Epithelial cell of proximal tubule (primary cell): ENCODE measurements around the gene IL1RAPL2. TPM values are rescaled to one million over a fixed set of nuclear protein-coding genes. Genes with fewer than 3 reads are reported as not detected.
"Not testable (repeated sequence)": the region's sequence is repeated elsewhere in the genome, so short reads cannot be mapped to it uniquely, and the experiment has no call there.

Experiments used
- DNase-seq: peaks from one replicate; pipeline ENCODE4 v3.0.0-alpha.2; 2011; ENCODE audit warnings: low read depth
- H3K4me3 ChIP-seq: 2 replicates; pipeline ENCODE4 v1.5.1; 2011; ENCODE audit warnings: low read depth, mild to moderate bottlenecking, low read length
- total RNA-seq: library from RNA; depleted of rRNA; stranded (reverse); fragments of >200 nt; gene quantifications from 2 replicates; pipeline ENCODE4 v1.2.3, GENCODE V29; 2015
- TF ChIP-seq, protein P1 (sequence below): conservative IDR thresholded peaks from 2 replicates; pipeline ENCODE4 v1.5.1; 2012; ENCODE audit warnings: low read depth, mild to moderate bottlenecking, low read length

The IL1RAPL2 gene
- total RNA-seq, 1 donor from 2014 or later: not detected

GRCh38 chrX:105650986-105651385 lies 1085.0 kb downstream of the IL1RAPL2 start:
- no peak for DNase-seq
- TF ChIP-seq, protein P1, sequence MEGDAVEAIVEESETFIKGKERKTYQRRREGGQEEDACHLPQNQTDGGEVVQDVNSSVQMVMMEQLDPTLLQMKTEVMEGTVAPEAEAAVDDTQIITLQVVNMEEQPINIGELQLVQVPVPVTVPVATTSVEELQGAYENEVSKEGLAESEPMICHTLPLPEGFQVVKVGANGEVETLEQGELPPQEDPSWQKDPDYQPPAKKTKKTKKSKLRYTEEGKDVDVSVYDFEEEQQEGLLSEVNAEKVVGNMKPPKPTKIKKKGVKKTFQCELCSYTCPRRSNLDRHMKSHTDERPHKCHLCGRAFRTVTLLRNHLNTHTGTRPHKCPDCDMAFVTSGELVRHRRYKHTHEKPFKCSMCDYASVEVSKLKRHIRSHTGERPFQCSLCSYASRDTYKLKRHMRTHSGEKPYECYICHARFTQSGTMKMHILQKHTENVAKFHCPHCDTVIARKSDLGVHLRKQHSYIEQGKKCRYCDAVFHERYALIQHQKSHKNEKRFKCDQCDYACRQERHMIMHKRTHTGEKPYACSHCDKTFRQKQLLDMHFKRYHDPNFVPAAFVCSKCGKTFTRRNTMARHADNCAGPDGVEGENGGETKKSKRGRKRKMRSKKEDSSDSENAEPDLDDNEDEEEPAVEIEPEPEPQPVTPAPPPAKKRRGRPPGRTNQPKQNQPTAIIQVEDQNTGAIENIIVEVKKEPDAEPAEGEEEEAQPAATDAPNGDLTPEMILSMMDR: no peak

GRCh38 chrX:105653891-105654290 lies 1087.9 kb downstream of the IL1RAPL2 start:
- no peak overlapping the region for H3K4me3 ChIP-seq
- TF ChIP-seq, protein P1: no peak
- no peak for DNase-seq

More at GRCh38 chrX:105650986-105651385, 1085.0 kb downstream of the IL1RAPL2 start:
- no peak overlapping the region for H3K4me3 ChIP-seq

GRCh38 chrX:105658136-105658535 lies 1092.1 kb downstream of the IL1RAPL2 start:
- TF ChIP-seq, protein P1: no peak
- H3K4me3 ChIP-seq: no peak overlapping the region
- DNase-seq: no peak

DNA sequence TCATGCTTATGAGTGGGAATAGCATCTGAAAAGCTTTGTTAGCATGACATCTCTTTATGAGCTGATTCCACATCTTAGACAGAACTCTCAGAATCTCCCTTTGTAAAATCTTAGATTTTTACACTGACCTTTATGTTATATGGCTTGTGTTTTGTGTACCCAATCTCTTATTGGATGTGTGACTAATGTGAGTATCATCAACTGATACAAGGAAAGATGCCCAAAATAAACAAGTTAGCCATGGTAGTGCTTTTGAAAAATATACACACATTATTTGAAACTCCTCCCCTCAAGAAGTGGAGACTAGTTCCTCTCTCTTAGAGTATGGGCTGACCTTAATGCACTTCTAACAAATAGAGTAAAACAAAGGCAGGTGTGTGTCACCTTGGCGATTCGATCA lies 1096.2 kb downstream of the IL1RAPL2 start:
- no peak for DNase-seq
- TF ChIP-seq, protein P1: no peak
- no peak overlapping the region for H3K4me3 ChIP-seq

DNA sequence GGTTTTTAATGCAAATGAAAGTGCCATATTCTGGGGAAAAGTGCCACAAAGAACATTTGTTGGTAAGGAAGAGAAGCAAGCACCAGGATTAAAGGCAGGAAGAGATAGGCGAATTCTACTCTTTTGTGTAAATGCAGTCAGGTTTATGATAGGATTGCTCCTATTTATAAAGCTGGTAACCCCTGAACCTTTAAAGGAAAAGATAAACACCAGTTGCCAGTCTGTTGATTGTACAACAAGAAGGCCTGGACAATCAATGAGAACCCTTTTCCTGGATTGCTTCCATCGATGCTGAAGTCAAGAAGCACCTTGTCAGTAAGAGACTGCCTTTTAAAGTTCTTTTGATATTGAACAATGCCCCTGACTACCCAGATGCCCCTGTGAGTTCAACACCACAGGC lies 1098.2 kb downstream of the IL1RAPL2 start:
- TF ChIP-seq, protein P1: no peak
- DNase-seq: no peak
- H3K4me3 ChIP-seq: no peak overlapping the region

DNA sequence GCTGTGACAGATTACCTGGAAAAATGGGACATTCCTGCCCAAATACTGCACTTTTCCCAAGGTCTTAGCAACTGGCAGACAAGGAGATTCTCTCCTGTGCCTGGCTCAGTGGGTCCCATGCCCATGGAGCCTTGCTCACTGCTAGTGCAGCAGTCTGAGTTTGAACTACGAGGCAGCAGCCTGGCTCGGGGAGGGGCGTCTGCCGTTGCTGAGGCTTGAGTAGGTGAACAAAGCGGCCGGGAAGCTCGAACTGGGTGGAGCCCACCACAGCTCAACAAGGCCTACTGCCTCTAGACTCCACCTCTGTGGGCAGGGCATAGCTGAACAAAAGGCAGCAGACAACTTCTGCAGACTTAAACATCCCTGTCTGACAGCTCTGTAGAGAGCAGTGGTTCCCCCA lies 1118.3 kb downstream of the IL1RAPL2 start:
- not testable (repeated sequence) for H3K4me3 ChIP-seq

GRCh38 chrX:105694839-105695238 lies 1128.8 kb downstream of the IL1RAPL2 start:
- TF ChIP-seq, protein P1: no peak
- H3K4me3 ChIP-seq: no peak overlapping the region
- no peak for DNase-seq

More for the DNA sequence above, 1118.3 kb downstream of the IL1RAPL2 start:
- not testable (repeated sequence) for DNase-seq
